WTC11 (cell line): ENCODE measurements around the gene NCMAP.

Source experiments
- HMGA2 ChIP-seq: fragments of 250-450 bp; sonication (Bioruptor Pico); IDR thresholded peaks from 2 replicates; pipeline ENCODE4 v1.4.0; 2021; ENCODE audit warnings: mild to moderate bottlenecking, moderate library complexity
- MAX ChIP-seq: sonication (generic); formaldehyde crosslinking; IDR thresholded peaks from 2 replicates; pipeline ENCODE4 v1.8.0; 2022; ENCODE audit warnings: mild to moderate bottlenecking, missing genetic modification reagents
- NFE2L1 ChIP-seq: sonication (generic); formaldehyde crosslinking; IDR thresholded peaks from 2 replicates; pipeline ENCODE4 v1.8.1; 2023; ENCODE audit warnings: missing genetic modification reagents
- TP53 ChIP-seq: sonication (generic); formaldehyde crosslinking; IDR thresholded peaks from 2 replicates; pipeline ENCODE4 v1.8.1; 2023; ENCODE audit warnings: mild to moderate bottlenecking, missing genetic modification reagents
- TF ChIP-seq, protein P1 (sequence below): fragments of 200-600 bp; IDR thresholded peaks from 2 replicates; pipeline ENCODE4 v1.8.0; 2022; ENCODE audit warnings: antibody characterized with exemption

DNA sequence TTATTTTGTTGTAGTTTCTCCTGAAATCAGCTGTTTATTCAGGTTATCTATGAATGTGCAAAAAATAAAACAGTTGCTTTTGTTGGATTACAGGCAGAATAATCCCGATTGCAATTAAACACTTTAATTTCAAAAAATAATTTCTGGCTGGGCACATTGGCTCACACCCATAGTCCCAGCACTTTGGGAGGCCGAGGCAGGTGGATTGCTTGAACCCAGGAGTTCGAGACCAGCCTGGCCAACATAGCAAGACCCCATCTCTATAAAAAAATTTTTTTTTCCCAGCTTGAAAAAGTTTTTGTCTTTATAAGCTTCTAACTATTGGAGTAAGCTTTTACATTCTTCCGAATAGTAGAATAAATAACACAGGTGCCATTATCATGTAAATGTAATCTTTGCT lies 38.0 kb upstream of the NCMAP start:
- TF ChIP-seq HMGA2: no peak
- no peak for TF ChIP-seq MAX (CRISPR knock-in tag)
- TF ChIP-seq NFE2L1 (CRISPR knock-in tag): no peak
- TF ChIP-seq, protein P1, sequence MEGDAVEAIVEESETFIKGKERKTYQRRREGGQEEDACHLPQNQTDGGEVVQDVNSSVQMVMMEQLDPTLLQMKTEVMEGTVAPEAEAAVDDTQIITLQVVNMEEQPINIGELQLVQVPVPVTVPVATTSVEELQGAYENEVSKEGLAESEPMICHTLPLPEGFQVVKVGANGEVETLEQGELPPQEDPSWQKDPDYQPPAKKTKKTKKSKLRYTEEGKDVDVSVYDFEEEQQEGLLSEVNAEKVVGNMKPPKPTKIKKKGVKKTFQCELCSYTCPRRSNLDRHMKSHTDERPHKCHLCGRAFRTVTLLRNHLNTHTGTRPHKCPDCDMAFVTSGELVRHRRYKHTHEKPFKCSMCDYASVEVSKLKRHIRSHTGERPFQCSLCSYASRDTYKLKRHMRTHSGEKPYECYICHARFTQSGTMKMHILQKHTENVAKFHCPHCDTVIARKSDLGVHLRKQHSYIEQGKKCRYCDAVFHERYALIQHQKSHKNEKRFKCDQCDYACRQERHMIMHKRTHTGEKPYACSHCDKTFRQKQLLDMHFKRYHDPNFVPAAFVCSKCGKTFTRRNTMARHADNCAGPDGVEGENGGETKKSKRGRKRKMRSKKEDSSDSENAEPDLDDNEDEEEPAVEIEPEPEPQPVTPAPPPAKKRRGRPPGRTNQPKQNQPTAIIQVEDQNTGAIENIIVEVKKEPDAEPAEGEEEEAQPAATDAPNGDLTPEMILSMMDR: no peak
- TF ChIP-seq TP53 (CRISPR knock-in tag): no peak
